ENCODE data around the gene ISYNA1. TPM values are rescaled to one million over a fixed set of nuclear protein-coding genes. Genes with fewer than 3 reads are reported as not detected.

ISYNA1 gene
- total and polyA plus RNA-seq, 2 experiments from 2014 or later, result 191 to 208 TPM

- Histone ChIP-seq H4K20me1 (replicated peaks; ENCODE audit: insufficient read depth) (peaks cover 6% of the 10 kb centered on the region; the same call in 1 of the 2 replicates), H3K4me1 (ENCODE audit: insufficient read depth) (peaks cover 30% of the 10 kb centered on the region; the same call in 1 of the 2 replicates), H3K27ac (ENCODE audit: low read depth) (no peak overlapping the region), H3K4me2 (no peak overlapping the region), H3K9me2 (ENCODE audit: insufficient read depth) (no peaks in the 10 kb centered on the region), H3K4me3 (no peak overlapping the region), H3F3A (replicated peaks; ENCODE audit: low read depth) (no peaks in the 10 kb centered on the region; the same call in 1 of the 2 replicates), H3K79me2 (replicated peaks; ENCODE audit: insufficient read depth) (no peaks in the 10 kb centered on the region), H3K36me3 (ENCODE audit: insufficient read depth) (no peaks in the 10 kb centered on the region), H2AFZ (no peak overlapping the region), H3K27me3 (ENCODE audit: insufficient read depth) (peaks cover 3% of the 10 kb centered on the region; the same call in 1 of the 2 replicates)
- TF ChIP-seq JUNB (IDR thresholded peaks at IDR 0.05; ENCODE audit: unreplicated experiment) (no peak), CTCF (conservative IDR thresholded peaks at IDR 0.05; ENCODE audit: low read depth in 2 of 2) (no peak), POLR2AphosphoS5 (IDR thresholded peaks at IDR 0.05; ENCODE audit: low read depth) (no peak), EZH2 (IDR thresholded peaks at IDR 0.05; ENCODE audit: low read depth, unreplicated experiment) (no peak), ZNF331 (CRISPR knock-in tag; IDR thresholded peaks at IDR 0.05; ENCODE audit: low read depth) (no peak), EZH2phosphoT487 (IDR thresholded peaks at IDR 0.05; ENCODE audit: unreplicated experiment) (no peak), CREB1 (CRISPR knock-in tag; IDR thresholded peaks at IDR 0.05; ENCODE audit: low read depth) (no peak), ETS1 (IDR thresholded peaks at IDR 0.05) (no peak)
- TF ChIP-seq, protein P1, sequence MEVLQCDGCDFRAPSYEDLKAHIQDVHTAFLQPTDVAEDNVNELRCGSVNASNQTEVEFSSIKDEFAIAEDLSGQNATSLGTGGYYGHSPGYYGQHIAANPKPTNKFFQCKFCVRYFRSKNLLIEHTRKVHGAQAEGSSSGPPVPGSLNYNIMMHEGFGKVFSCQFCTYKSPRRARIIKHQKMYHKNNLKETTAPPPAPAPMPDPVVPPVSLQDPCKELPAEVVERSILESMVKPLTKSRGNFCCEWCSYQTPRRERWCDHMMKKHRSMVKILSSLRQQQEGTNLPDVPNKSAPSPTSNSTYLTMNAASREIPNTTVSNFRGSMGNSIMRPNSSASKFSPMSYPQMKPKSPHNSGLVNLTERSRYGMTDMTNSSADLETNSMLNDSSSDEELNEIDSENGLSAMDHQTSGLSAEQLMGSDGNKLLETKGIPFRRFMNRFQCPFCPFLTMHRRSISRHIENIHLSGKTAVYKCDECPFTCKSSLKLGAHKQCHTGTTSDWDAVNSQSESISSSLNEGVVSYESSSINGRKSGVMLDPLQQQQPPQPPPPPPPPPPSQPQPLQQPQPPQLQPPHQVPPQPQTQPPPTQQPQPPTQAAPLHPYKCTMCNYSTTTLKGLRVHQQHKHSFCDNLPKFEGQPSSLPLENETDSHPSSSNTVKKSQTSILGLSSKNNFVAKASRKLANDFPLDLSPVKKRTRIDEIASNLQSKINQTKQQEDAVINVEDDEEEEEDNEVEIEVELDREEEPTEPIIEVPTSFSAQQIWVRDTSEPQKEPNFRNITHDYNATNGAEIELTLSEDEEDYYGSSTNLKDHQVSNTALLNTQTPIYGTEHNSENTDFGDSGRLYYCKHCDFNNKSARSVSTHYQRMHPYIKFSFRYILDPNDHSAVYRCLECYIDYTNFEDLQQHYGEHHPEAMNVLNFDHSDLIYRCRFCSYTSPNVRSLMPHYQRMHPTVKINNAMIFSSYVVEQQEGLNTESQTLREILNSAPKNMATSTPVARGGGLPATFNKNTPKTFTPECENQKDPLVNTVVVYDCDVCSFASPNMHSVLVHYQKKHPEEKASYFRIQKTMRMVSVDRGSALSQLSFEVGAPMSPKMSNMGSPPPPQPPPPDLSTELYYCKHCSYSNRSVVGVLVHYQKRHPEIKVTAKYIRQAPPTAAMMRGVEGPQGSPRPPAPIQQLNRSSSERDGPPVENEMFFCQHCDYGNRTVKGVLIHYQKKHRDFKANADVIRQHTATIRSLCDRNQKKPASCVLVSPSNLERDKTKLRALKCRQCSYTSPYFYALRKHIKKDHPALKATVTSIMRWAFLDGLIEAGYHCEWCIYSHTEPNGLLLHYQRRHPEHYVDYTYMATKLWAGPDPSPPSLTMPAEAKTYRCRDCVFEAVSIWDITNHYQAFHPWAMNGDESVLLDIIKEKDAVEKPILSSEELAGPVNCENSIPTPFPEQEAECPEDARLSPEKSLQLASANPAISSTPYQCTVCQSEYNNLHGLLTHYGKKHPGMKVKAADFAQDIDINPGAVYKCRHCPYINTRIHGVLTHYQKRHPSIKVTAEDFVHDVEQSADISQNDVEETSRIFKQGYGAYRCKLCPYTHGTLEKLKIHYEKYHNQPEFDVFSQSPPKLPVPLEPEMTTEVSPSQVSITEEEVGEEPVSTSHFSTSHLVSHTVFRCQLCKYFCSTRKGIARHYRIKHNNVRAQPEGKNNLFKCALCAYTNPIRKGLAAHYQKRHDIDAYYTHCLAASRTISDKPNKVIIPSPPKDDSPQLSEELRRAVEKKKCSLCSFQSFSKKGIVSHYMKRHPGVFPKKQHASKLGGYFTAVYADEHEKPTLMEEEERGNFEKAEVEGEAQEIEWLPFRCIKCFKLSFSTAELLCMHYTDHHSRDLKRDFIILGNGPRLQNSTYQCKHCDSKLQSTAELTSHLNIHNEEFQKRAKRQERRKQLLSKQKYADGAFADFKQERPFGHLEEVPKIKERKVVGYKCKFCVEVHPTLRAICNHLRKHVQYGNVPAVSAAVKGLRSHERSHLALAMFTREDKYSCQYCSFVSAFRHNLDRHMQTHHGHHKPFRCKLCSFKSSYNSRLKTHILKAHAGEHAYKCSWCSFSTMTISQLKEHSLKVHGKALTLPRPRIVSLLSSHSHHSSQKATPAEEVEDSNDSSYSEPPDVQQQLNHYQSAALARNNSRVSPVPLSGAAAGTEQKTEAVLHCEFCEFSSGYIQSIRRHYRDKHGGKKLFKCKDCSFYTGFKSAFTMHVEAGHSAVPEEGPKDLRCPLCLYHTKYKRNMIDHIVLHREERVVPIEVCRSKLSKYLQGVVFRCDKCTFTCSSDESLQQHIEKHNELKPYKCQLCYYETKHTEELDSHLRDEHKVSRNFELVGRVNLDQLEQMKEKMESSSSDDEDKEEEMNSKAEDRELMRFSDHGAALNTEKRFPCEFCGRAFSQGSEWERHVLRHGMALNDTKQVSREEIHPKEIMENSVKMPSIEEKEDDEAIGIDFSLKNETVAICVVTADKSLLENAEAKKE (CRISPR knock-in tag; IDR thresholded peaks at IDR 0.05), result no peak
- ATAC-seq (no peak), DNase-seq (ENCODE audit: low spot score) (no peak)
- peaks cover 18% of the 10 kb centered on the region for H3K27me3 Mint-ChIP-seq (ENCODE audit: insufficient read depth, low read depth, poor library complexity)
- H3K4me3 Mint-ChIP-seq, result no peak overlapping the region
- no peaks in the 10 kb centered on the region for H3K36me3 Mint-ChIP-seq (ENCODE audit: low read depth)
- H3K9me3 Mint-ChIP-seq, result no peaks in the 10 kb centered on the region
- H3K4me1 Mint-ChIP-seq, result peaks cover 26% of the 10 kb centered on the region
- H3K27ac Mint-ChIP-seq, result no peak overlapping the region
Observed at GRCh38 chr19:18426416-18426767, 11.5 kb downstream of the ISYNA1 start.
